MM.1S (cell line): Measurements from ENCODE around the gene ZNF25.

Experiments used
- DNase-seq: peaks from one replicate; pipeline ENCODE4 v3.0.0-alpha.2; 2015
- H2AFZ ChIP-seq: fragments of 300-600 bp; sonication (generic); 2 replicates; pipeline ENCODE4 v1.6.0; 2016; ENCODE audit warnings: antibody characterized with exemption, low read length
- H3F3A ChIP-seq: fragments of 300-600 bp; sonication (generic); 2 replicates; pipeline ENCODE4 v1.6.1; 2016; ENCODE audit warnings: mild to moderate bottlenecking, antibody characterized with exemption, low read length, moderate library complexity, mixed read lengths; ENCODE audit not compliant: insufficient read depth
- H3K27ac ChIP-seq: fragments of 300-600 bp; sonication (generic); 2 replicates; pipeline ENCODE4 v1.5.1; 2016; ENCODE audit warnings: mild to moderate bottlenecking, low read length
- H3K27me3 ChIP-seq: fragments of 300-600 bp; sonication (generic); replicated peaks from 2 replicates; pipeline ENCODE4 v1.6.0; 2016; ENCODE audit warnings: low read length; ENCODE audit not compliant: insufficient read depth
- H3K36me3 ChIP-seq: fragments of 300-600 bp; sonication (generic); replicated peaks from 2 replicates; pipeline ENCODE4 v1.6.1; 2016; ENCODE audit warnings: mild to moderate bottlenecking, low read length, mixed read lengths; ENCODE audit not compliant: insufficient read depth
- H3K4me1 ChIP-seq: fragments of 300-600 bp; sonication (generic); 2 replicates; pipeline ENCODE4 v1.6.1; 2016; ENCODE audit warnings: low read length, mixed read lengths
- H3K4me2 ChIP-seq: fragments of 300-600 bp; sonication (generic); 2 replicates; pipeline ENCODE4 v1.6.0; 2016; ENCODE audit warnings: low read depth, low read length
- H3K4me3 ChIP-seq: fragments of 300-600 bp; sonication (generic); 2 replicates; pipeline ENCODE4 v1.5.1; 2016; ENCODE audit warnings: low read length, mixed read lengths
- H3K79me2 ChIP-seq: fragments of 300-600 bp; sonication (generic); 2 replicates; pipeline ENCODE4 v1.6.1; 2016; ENCODE audit warnings: mixed run types, low read length, mixed read lengths
- H3K9ac ChIP-seq: fragments of 300-600 bp; sonication (generic); 2 replicates; pipeline ENCODE4 v1.6.1; 2016; ENCODE audit warnings: low read length, mixed read lengths
- H3K9me2 ChIP-seq: fragments of 300-600 bp; sonication (generic); replicated peaks from 2 replicates; pipeline ENCODE4 v1.6.1; 2016; ENCODE audit warnings: mild to moderate bottlenecking, low read length, mixed read lengths; ENCODE audit not compliant: insufficient read depth
- H3K9me3 ChIP-seq: fragments of 300-600 bp; sonication (generic); replicated peaks from 2 replicates; pipeline ENCODE4 v1.6.1; 2016; ENCODE audit warnings: mild to moderate bottlenecking, low read length, mixed read lengths; ENCODE audit not compliant: insufficient read depth
- H4K20me1 ChIP-seq: fragments of 300-600 bp; sonication (generic); 2 replicates; pipeline ENCODE4 v1.6.1; 2016; ENCODE audit warnings: mild to moderate bottlenecking, low read length, moderate library complexity, mixed read lengths; ENCODE audit not compliant: insufficient read depth
- EZH2 ChIP-seq: fragments of 300-600 bp; sonication (generic); optimal IDR thresholded peaks from 2 replicates; pipeline ENCODE3; 2017; ENCODE audit warnings: low read depth, mild to moderate bottlenecking, antibody characterized with exemption, low read length, mixed read lengths
- EZH2phosphoT487 ChIP-seq: fragments of 300-600 bp; sonication (generic); IDR thresholded peaks from 2 replicates; pipeline ENCODE4 v1.6.1; 2018; ENCODE audit warnings: antibody characterized with exemption, low read length
- TF ChIP-seq, protein P1 (sequence below): fragments of 300-600 bp; sonication (generic); IDR thresholded peaks from 2 replicates; pipeline ENCODE4 v1.5.1; 2016; ENCODE audit warnings: antibody characterized with exemption, low read length, mixed read lengths

ZNF25 gene

DNA sequence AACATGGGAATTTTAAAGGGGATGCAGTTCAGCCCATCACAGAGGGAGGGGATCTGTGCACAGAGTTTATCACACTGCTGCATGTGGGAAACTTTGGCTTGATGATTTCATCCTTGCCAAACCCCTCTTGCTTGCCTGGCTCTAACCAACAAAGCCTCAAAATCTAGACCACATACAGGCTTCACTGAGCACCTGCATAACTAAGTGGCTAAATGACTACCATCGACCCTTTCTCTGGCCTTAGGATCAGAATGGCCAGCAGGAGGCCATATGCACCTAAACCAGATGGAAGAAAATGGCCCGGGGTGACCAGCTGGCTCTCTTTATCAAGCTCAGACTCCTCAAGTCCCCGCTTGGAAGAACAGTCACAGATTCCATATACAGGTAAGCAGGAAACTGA is 15.6 kb upstream of the ZNF25 start:
- Histone ChIP-seq H3K9ac (no peak overlapping the region), H3K79me2 (no peaks in the 10 kb centered on the region), H2AFZ (no peak overlapping the region), H3K4me3 (no peak overlapping the region), H3K4me1 (no peaks in the 10 kb centered on the region), H3K9me2 (no peaks in the 10 kb centered on the region), H3K4me2 (no peak overlapping the region), H4K20me1 (no peaks in the 10 kb centered on the region), H3F3A (no peaks in the 10 kb centered on the region), H3K9me3 (no peaks in the 10 kb centered on the region), H3K27ac (no peak overlapping the region), H3K36me3 (no peaks in the 10 kb centered on the region), H3K27me3 (no peaks in the 10 kb centered on the region)
- TF ChIP-seq, protein P1, sequence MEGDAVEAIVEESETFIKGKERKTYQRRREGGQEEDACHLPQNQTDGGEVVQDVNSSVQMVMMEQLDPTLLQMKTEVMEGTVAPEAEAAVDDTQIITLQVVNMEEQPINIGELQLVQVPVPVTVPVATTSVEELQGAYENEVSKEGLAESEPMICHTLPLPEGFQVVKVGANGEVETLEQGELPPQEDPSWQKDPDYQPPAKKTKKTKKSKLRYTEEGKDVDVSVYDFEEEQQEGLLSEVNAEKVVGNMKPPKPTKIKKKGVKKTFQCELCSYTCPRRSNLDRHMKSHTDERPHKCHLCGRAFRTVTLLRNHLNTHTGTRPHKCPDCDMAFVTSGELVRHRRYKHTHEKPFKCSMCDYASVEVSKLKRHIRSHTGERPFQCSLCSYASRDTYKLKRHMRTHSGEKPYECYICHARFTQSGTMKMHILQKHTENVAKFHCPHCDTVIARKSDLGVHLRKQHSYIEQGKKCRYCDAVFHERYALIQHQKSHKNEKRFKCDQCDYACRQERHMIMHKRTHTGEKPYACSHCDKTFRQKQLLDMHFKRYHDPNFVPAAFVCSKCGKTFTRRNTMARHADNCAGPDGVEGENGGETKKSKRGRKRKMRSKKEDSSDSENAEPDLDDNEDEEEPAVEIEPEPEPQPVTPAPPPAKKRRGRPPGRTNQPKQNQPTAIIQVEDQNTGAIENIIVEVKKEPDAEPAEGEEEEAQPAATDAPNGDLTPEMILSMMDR, result no peak
- TF ChIP-seq EZH2phosphoT487, result no peak
- no peak for TF ChIP-seq EZH2
- no peak for DNase-seq

DNA sequence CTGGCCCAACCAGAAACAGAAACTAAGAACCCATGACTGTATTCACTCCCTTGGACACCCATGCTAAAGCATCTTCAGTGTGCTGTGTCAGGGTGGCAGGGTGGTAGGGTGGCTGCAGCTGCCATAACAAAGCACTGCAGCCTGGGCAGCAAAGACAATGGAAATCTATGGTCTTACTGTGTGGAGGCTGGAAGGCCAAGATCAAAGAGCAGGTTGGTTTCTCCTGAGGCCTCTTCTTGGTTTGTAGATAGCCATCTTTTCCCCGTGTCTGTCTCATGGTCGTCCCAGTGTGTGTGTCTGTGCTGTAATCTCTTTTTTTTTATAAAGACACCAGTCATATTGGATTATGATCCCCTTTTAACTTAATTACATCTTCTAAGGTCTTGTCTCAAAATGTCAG is 15.2 kb upstream of the ZNF25 start:
- no peaks in the 10 kb centered on the region for H4K20me1 ChIP-seq
- no peak overlapping the region for H3K9ac ChIP-seq
- no peak overlapping the region for H3K4me3 ChIP-seq
- no peak for DNase-seq
- no peak overlapping the region for H3K27ac ChIP-seq
- TF ChIP-seq EZH2phosphoT487 (no peak), EZH2 (no peak)
- TF ChIP-seq, protein P1, result no peak
- H2AFZ ChIP-seq, result no peak overlapping the region
- no peaks in the 10 kb centered on the region for H3K36me3 ChIP-seq
- no peaks in the 10 kb centered on the region for H3F3A ChIP-seq
- H3K4me1 ChIP-seq, result no peaks in the 10 kb centered on the region
- H3K27me3 ChIP-seq, result no peaks in the 10 kb centered on the region
- no peaks in the 10 kb centered on the region for H3K9me2 ChIP-seq
- no peak overlapping the region for H3K4me2 ChIP-seq
- H3K9me3 ChIP-seq, result no peaks in the 10 kb centered on the region
- H3K79me2 ChIP-seq, result no peaks in the 10 kb centered on the region

DNA sequence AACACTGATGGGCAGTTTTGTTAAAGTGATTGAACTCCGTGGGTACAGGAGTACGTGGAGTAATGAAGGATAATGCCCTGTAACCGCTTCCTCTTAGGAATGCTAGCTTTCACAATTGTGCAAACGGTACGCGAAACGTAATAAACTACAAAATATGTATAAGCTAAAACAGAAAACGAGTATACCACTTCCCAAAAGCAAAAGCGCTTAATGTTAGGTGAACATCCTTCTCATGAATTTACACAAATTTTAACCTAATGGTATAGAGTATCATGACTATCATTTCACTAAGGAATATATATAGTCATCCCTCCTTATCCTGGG is 395 bp upstream of the ZNF25 start:
- no peaks in the 10 kb centered on the region for H3K9me2 ChIP-seq
- H3K9ac ChIP-seq, result peak overlapping the region; percentile 34; the same call in 1 of the 2 replicates
- H3K4me3 ChIP-seq, result peak overlapping the region; percentile 58
- 0 out of 2 replicates have a peak, but pooled peaks cover 4% of the 10 kb centered on the region for H3F3A ChIP-seq
- 0 out of 2 replicates have a peak, but pooled peaks cover 4% of the 10 kb centered on the region for H3K4me1 ChIP-seq
- no peak for TF ChIP-seq EZH2
- TF ChIP-seq EZH2phosphoT487, result no peak
- TF ChIP-seq, protein P1, result no peak
- H3K4me2 ChIP-seq, result peak overlapping the region; percentile 48
- H3K79me2 ChIP-seq, result no peaks in the 10 kb centered on the region
- no peaks in the 10 kb centered on the region for H3K27me3 ChIP-seq
- peak overlapping the region; percentile 91 for H2AFZ ChIP-seq
- no peaks in the 10 kb centered on the region for H3K36me3 ChIP-seq
- no peak overlapping the region for H3K27ac ChIP-seq
- H4K20me1 ChIP-seq, result no peaks in the 10 kb centered on the region
- H3K9me3 ChIP-seq, result no peaks in the 10 kb centered on the region
- DNase-seq, result no peak
